HL-60/S4 (cell line): ENCODE data around the gene CEL.
"Not testable (repeated sequence)": the region's sequence is repeated elsewhere in the genome, so short reads cannot be mapped to it uniquely, and the experiment has no call there.

ENCODE experiments used
- in situ Hi-C: fragments of 300-500 bp; cut with MboI; formaldehyde crosslinking; loops from 2 replicates; pipeline ENCODE4 v1.14.3; 2022; ENCODE audit warnings: low sequenced_read_pairs

CEL gene

GRCh38 chr9:133063159-133063499 lies 1.3 kb downstream of the CEL start:
- in situ Hi-C loops, result no loop called here

GRCh38 chr9:133063500-133064231 lies 1.9 kb downstream of the CEL start:
- in situ Hi-C loops, result no loop called here

GRCh38 chr9:133064241-133065069 lies 2.7 kb downstream of the CEL start:
- in situ Hi-C loops, result no loop called here

GRCh38 chr9:133065070-133065388 lies 3.2 kb downstream of the CEL start:
- in situ Hi-C loops, result no loop called here

- in situ Hi-C loops, result no loop called here
Observed at GRCh38 chr9:133066181-133066983, 4.6 kb downstream of the CEL start.

GRCh38 chr9:133067006-133067405 lies 5.2 kb downstream of the CEL start:
- in situ Hi-C loops, result no loop called here

GRCh38 chr9:133067813-133068212 lies 6.0 kb downstream of the CEL start:
- in situ Hi-C loops, result no loop called here

- in situ Hi-C loops, result not testable (repeated sequence)
Observed at GRCh38 chr9:133068431-133068830, 6.7 kb downstream of the CEL start.

GRCh38 chr9:133070500-133070961 lies 8.8 kb downstream of the CEL start:
- in situ Hi-C loops, result not testable (repeated sequence)

- in situ Hi-C loops, result not testable (repeated sequence)
Observed at GRCh38 chr9:133070985-133071384, 9.2 kb downstream of the CEL start.

GRCh38 chr9:133071484-133072150 lies 9.8 kb downstream of the CEL start:
- in situ Hi-C loops, result no loop called here

GRCh38 chr9:133072210-133072609 lies 10.4 kb downstream of the CEL start:
- in situ Hi-C loops, result not testable (repeated sequence)

GRCh38 chr9:133073086-133074014 lies 11.6 kb downstream of the CEL start:
- in situ Hi-C loops, result no loop called here

GRCh38 chr9:133074111-133074651 lies 12.4 kb downstream of the CEL start:
- in situ Hi-C loops, result no loop called here

GRCh38 chr9:133075925-133076630 lies 14.3 kb downstream of the CEL start:
- in situ Hi-C loops, result no loop called here

GRCh38 chr9:133076691-133077090 lies 14.9 kb downstream of the CEL start:
- in situ Hi-C loops, result no loop called here

- in situ Hi-C loops, result no loop called here
Observed at GRCh38 chr9:133078486-133078885, 16.7 kb downstream of the CEL start.

- in situ Hi-C loops, result no loop called here
Observed at GRCh38 chr9:133080161-133080560, 18.4 kb downstream of the CEL start.
